Liver (tissue), 9 donors: ENCODE measurements around the gene ERMP1. TPM values are rescaled to one million over a fixed set of nuclear protein-coding genes. Genes with fewer than 3 reads are reported as not detected.

Experiments used
- DNase-seq: peaks from one replicate; pipeline ENCODE4 v3.0.0-alpha.2; 2017; ENCODE audit warnings: low spot score
- H3K27ac ChIP-seq, 2 donors: one replicate each; pipeline ENCODE4 v1.7.0; 2013; ENCODE audit warnings: inconsistent platforms in 2 of 2, low read length in 2 of 2, control low read depth in 1 of 2, low read depth in 1 of 2, mild to moderate bottlenecking in 1 of 2
- H3K27me3 ChIP-seq, 4 donors: one replicate each; pipeline versions ENCODE4 v1.6.1 to v1.7.0; 2013; ENCODE audit warnings: low read length in 3 of 4, inconsistent platforms in 1 of 4, mild to moderate bottlenecking in 1 of 4, moderate library complexity in 1 of 4; ENCODE audit not compliant: control insufficient read depth in 4 of 4, insufficient read depth in 4 of 4
- H3K36me3 ChIP-seq, 4 donors: one replicate each; pipeline versions ENCODE4 v1.6.1 to v1.7.0; 2013; ENCODE audit warnings: low read length in 3 of 4, mild to moderate bottlenecking in 3 of 4, low read depth in 1 of 4, moderate library complexity in 1 of 4; ENCODE audit not compliant: control insufficient read depth in 4 of 4, insufficient read depth in 3 of 4
- H3K4me1 ChIP-seq, 4 donors: one replicate each; pipeline versions ENCODE4 v1.6.1 to v1.7.0; 2013; ENCODE audit warnings: low read length in 3 of 4, mild to moderate bottlenecking in 3 of 4, moderate library complexity in 1 of 4; ENCODE audit not compliant: control insufficient read depth in 4 of 4, insufficient read depth in 4 of 4
- H3K4me3 ChIP-seq, 3 donors: one replicate each; pipeline versions ENCODE4 v1.6.1 to v1.7.0; 2013; ENCODE audit warnings: low read length in 3 of 3, control low read depth in 1 of 3, low read depth in 1 of 3, mild to moderate bottlenecking in 1 of 3
- H3K9ac ChIP-seq, 2 donors: one replicate each; pipeline ENCODE4 v1.7.0; 2013; ENCODE audit warnings: low read length in 2 of 2, mild to moderate bottlenecking in 2 of 2, moderate library complexity in 2 of 2, control low read depth in 1 of 2, low read depth in 1 of 2
- H3K9me3 ChIP-seq, 4 donors: one replicate each; pipeline versions ENCODE4 v1.6.1 to v1.7.0; 2013; ENCODE audit warnings: low read length in 3 of 4; ENCODE audit not compliant: control insufficient read depth in 4 of 4
- ATF3 ChIP-seq: IDR thresholded peaks from 2 replicates; pipeline ENCODE4 v1.6.1; 2016; ENCODE audit warnings: antibody characterized with exemption
- CTCF ChIP-seq: fragments of 150-350 bp; IDR thresholded peaks from 2 replicates; pipeline ENCODE4 v1.5.1; 2017; ENCODE audit warnings: improper control_type of control experiment, low read depth, low read length; ENCODE audit not compliant: missing input control
- EGR1 ChIP-seq, 2 donors: IDR thresholded peaks; 2 replicates each; pipeline ENCODE4 v1.6.1; 2016 to 2018; ENCODE audit warnings: antibody characterized with exemption in 2 of 2, low read depth in 2 of 2
- FOXA1 ChIP-seq: IDR thresholded peaks from 2 replicates; pipeline ENCODE4 v1.6.1; 2016; ENCODE audit warnings: antibody characterized with exemption
- FOXA2 ChIP-seq: IDR thresholded peaks from 2 replicates; pipeline ENCODE4 v1.6.1; 2016; ENCODE audit warnings: antibody characterized with exemption
- GABPA ChIP-seq, 2 donors: IDR thresholded peaks in 1 of 2; conservative IDR thresholded peaks in 1 of 2; 2 replicates each; pipeline ENCODE4 v1.6.1; 2016; ENCODE audit warnings: antibody characterized with exemption in 2 of 2, mild to moderate bottlenecking in 1 of 2, moderate library complexity in 1 of 2
- HNF4A ChIP-seq, 2 donors: conservative IDR thresholded peaks; 2 replicates each; pipeline ENCODE4 v1.6.1; 2016; ENCODE audit warnings: antibody characterized with exemption in 2 of 2, mild to moderate bottlenecking in 2 of 2
- HNF4G ChIP-seq: IDR thresholded peaks from 2 replicates; pipeline ENCODE4 v1.6.1; 2016; ENCODE audit warnings: antibody characterized with exemption
- JUND ChIP-seq, 2 donors: IDR thresholded peaks; 2 replicates each; pipeline ENCODE4 v1.6.1; 2016; ENCODE audit warnings: antibody characterized with exemption in 2 of 2
- MAX ChIP-seq: IDR thresholded peaks from 2 replicates; pipeline ENCODE4 v1.6.1; 2016; ENCODE audit warnings: antibody characterized with exemption
- NR2F2 ChIP-seq: IDR thresholded peaks from 2 replicates; pipeline ENCODE4 v1.6.1; 2016; ENCODE audit warnings: antibody characterized with exemption
- RAD21 ChIP-seq, 2 donors: IDR thresholded peaks; 2 replicates each; pipeline ENCODE4 v1.6.1; 2016; ENCODE audit warnings: antibody characterized with exemption in 2 of 2, mild to moderate bottlenecking in 2 of 2
- REST ChIP-seq: IDR thresholded peaks from 2 replicates; pipeline ENCODE4 v1.6.1; 2016; ENCODE audit warnings: antibody characterized with exemption, mild to moderate bottlenecking
- RXRA ChIP-seq, 2 donors: IDR thresholded peaks; 2 replicates each; pipeline ENCODE4 v1.6.1; 2017 to 2018; ENCODE audit warnings: antibody characterized with exemption in 2 of 2, mild to moderate bottlenecking in 1 of 2
- SP1 ChIP-seq: IDR thresholded peaks from 2 replicates; pipeline ENCODE4 v1.6.1; 2018; ENCODE audit warnings: antibody characterized with exemption, mild to moderate bottlenecking
- TAF1 ChIP-seq: conservative IDR thresholded peaks from 2 replicates; pipeline ENCODE4 v1.6.1; 2016; ENCODE audit warnings: antibody characterized with exemption, mild to moderate bottlenecking
- YY1 ChIP-seq: IDR thresholded peaks from 2 replicates; pipeline ENCODE4 v1.6.1; 2016; ENCODE audit warnings: antibody characterized with exemption, mild to moderate bottlenecking
- ZBTB33 ChIP-seq: IDR thresholded peaks from 2 replicates; pipeline ENCODE4 v1.6.1; 2016; ENCODE audit warnings: antibody characterized with exemption
- whole genome bisulfite sequencing: extraction: QIAGEN DNeasy Blood & Tissue Kit; methylation state at CpG from one replicate; pipeline ENCODE4 v1.1.7; 2013; 5-methylcytosine and 5-hydroxymethylcytosine counted together
- polyA plus RNA-seq, 2 donors: library from polyadenylated mRNA; stranded (reverse) in 1 of 2; unstranded in 1 of 2; fragments of 200-250 nt in 1 of 2; fragments of >200 nt in 1 of 2; fragmentation: Nextera tagmentation in 1 of 2; extraction: Ambion mirVana in 1 of 2; gene quantifications; one replicate each; pipeline versions ENCODE4 v1.2.1 to v1.2.3, GENCODE V29; 2013 to 2015
- total RNA-seq, 2 donors: library from RNA; depleted of rRNA; stranded (reverse); fragments of >200 nt; gene quantifications; one replicate each; pipeline ENCODE4 v1.2.3, GENCODE V29; 2014
- donor health status: healthy.
- donor health status: healthy.
- donor health status: healthy.
- donor health status: healthy.
- donor health status: healthy.

The ERMP1 gene
- total and polyA plus RNA-seq, 4 donors, result 2.7 to 19.5 (median 9.6) TPM

GRCh38 chr9:5841771-5842573, 9.1 kb upstream of the ERMP1 start:
- no peaks in the 10 kb centered on the region for H3K9me3 ChIP-seq
- no peaks in the 10 kb centered on the region for H3K27me3 ChIP-seq
- no peak for DNase-seq
- H3K36me3 ChIP-seq, result no peaks in the 10 kb centered on the region
- H3K4me3 ChIP-seq, result no peak overlapping the region
- 87% methylated on average over 12 of the region's 12 CpGs for WGBS
- TF ChIP-seq RXRA (IDR thresholded peaks at IDR 0.05) (no peak), FOXA2 (no peak), TAF1 (no peak), YY1 (no peak)
- H3K9ac ChIP-seq, result no peak overlapping the region
- peaks cover 0 to 5% (median 4%) of the 10 kb centered on the region in 4 donors for H3K4me1 ChIP-seq
- H3K27ac ChIP-seq, result no peak overlapping the region

- peaks cover 4 to 14% (median 8%) of the 10 kb centered on the region in 4 donors for H3K4me1 ChIP-seq
- H3K9me3 ChIP-seq, result no peaks in the 10 kb centered on the region
- WGBS, result 92% methylated on average over 3 of the region's 3 CpGs
- H3K36me3 ChIP-seq, result no peaks in the 10 kb centered on the region
- no peak overlapping the region for H3K27ac ChIP-seq
- TF ChIP-seq CTCF (no peak), TAF1 (no peak), RAD21 (IDR thresholded peaks at IDR 0.05) (no peak), EGR1 (IDR thresholded peaks at IDR 0.05; ENCODE audit: low read depth in 2 of 2) (no peak), FOXA2 (no peak), SP1 (no peak), HNF4G (no peak), FOXA1 (no peak), NR2F2 (no peak), YY1 (no peak), HNF4A (conservative IDR thresholded peaks at IDR 0.05) (no peak), ZBTB33 (no peak), JUND (IDR thresholded peaks at IDR 0.05) (no peak), MAX (no peak), RXRA (IDR thresholded peaks at IDR 0.05) (no peak), GABPA (IDR thresholded peaks at IDR 0.05 in 1 of 2, conservative IDR thresholded peaks at IDR 0.05 in 1 of 2) (no peak), ATF3 (no peak), REST (no peak)
- H3K27me3 ChIP-seq, result no peaks in the 10 kb centered on the region
- no peak overlapping the region for H3K4me3 ChIP-seq
- no peak overlapping the region for H3K9ac ChIP-seq
- no peak for DNase-seq
Observed at GRCh38 chr9:5840788-5841187, 7.9 kb upstream of the ERMP1 start.
